NCI-H446 (cell line): Measurements from ENCODE around the gene SP3.

Experiments
- DNase-seq, 2 experiments: peaks; one replicate each; lab custom pipeline; 2025; lab: John Stamatoyannopoulos, UW

The SP3 gene

DNA sequence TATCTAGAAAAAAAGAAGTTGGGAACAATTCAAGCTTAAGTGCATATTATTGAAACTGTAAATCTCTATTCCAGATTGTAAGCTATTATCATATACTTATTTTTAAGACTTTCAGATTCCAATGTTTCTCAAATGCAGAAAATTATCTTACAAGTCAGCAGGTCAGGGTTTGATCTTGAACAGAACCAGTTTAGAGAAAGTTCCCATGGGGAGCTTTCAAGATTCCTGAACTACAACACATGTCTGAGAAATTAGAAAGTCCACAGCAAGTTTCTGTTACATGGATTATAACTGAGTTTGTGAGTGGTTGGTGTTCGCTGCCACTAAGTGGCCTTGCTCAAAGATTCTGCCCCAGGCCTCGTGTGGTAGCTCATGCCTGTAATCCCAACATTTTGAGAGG lies 31.6 kb upstream of the SP3 start:
- DNase-seq: no peak

DNA sequence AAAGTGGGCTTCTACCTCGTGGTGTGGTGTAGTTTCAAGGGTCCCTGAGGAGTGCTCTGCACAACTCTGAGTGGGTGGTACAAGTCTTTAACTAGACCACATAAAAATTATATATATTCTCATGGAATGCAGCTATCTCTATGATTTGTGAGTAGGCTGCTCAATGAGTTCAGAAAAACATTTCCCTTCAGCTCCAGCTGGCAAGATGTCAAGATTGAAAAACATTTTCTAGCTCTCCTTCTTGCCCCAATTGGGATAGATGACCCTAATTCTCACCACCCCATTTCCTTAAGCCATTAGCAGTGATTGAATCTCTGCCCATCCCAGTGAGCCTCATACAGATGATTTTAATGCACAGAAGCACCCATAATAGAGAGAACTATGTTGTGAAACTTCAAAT lies 28.3 kb upstream of the SP3 start:
- DNase-seq: no peak

DNA sequence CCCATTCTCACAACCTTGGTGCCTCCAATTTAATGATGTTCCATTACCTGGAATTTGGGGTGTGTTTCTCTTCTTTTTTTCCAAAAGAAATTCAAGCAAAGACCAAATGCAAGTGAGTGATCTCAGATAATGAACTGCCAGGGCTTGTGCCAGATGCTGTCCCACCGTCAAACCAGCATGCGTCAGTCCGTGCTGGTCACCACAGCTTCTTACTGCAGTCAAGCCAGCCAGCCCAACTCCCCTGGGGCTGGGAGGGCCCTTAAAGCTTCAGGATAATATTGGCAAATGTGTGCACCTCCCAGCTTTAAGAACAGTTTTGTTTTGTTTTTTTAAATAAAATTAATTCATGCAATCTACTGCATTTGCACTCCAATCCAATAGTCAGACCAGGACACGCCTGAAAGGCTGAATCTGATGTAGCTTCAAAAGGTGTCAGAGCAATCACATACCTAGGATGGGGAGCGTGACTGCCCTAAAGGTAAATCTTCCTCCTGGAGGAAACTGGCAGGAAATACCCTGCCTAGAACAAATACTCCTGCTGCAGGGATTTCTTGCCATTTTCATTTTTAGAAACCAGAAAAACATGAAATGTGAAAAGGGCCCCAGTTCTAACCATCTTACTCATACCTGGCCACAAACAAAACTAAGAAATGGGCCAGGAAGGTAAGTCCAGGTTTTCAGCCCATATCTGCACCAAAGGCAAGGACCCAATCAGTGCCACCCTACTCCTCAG lies 26.8 kb upstream of the SP3 start:
- DNase-seq: peak; percentile 71 to 85

DNA sequence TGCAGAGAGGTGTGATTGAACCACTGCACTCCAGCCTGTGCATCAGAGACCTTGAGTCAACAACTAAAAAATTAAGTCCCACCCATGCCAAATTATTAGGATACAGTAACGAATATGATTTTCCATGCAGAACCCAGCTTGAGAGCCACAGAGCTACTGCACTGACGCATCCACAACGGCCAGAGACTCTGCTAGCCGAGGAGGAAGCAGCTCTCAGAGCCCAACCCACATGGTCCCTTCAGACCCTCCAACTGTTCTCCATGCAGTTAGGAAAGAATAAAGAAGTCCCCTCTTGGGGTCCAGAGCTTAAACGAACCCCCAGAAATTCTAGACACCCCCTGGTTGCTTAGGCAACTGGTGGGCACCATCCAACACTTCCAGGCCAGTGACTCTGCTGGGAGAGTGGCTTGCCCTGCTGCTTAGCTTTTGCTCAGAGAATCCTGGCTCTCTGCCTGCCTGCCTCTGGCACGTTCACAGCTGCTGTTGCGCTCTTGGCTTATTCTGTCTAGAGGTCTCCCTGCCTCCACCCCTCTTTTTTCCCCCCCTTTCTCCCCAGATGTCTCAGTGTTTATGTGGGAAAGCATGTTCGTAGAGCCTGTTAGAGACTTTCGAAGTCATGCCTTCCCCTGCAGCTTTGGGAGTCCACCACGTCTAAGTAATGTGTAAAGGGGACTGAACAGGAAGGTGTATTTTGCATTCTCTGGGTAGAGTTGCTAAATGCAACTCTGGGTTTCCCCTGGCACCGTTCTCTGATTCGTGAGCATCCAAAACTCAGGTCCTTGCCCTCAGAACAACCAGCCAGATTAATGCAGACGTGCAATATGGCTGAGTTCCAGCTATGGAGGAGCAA lies 26.0 kb upstream of the SP3 start:
- DNase-seq: peak; percentile 84 to 91

DNA sequence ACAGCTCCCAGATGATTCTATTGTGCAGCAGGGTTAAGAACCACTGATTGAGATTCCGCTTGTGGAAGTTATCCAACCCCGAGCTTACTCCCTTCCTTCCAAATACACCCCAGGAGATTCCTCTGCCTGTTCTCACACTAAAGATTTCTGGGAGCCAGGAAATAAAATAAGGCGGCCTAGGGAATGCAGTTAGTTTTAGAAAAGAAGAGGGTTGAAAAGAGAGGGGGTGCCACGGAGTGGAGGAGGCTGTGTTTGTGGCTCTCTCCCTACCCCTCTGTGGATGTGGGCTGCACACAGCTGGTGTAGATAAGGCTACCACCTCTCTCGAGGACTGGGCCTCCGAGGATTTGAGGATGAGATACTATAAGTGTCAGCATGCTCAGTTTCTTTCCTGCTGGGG lies 25.1 kb upstream of the SP3 start:
- no peak for DNase-seq

DNA sequence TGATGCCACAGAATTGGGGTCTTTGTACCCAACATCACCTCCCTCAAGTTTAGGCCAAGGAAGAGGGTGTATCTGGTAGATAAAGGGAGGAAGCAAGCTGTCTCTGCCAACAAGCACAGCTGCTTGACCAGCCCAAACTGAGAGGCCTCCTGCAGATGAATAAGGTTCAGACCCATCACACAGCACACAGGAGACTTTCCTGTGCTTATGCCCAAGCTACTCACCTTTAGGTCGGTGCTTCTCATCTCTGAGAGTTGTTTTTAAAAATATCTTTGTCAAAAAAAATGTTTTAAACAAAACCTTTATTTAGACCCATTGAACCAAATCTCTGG lies 24.7 kb upstream of the SP3 start:
- no peak for DNase-seq

DNA sequence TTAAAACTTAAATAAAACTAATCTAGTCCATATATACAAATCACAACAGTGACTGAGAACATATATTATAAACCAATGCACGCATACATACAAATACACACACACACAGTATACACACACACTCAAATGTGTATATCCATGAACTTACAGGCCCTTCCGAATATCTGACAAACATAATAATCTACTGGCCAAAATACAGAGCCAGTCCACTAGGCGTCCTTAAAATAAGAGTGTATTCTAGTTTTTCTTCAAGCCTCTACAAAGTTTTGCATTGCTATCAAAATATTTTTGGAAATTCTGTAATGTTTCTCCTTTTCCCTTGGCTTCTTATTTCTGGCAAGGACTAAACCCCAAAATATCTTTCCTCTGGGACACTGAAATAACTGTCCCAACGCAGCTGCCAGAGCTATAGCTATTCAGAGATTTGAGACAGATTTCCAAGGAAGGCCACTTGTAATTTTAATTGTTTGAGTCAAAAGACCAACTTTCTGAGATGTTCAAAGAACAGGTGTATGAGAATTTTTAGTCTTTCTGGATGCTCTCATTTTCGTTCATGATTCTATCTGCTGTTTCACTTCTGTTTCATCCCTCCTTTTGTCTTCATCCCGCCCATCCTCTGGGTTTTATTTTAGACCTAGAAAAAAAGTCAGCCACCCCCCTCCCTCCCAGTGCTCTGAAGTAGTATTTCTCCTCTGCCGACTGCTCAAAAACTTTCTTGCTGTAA lies 24.1 kb upstream of the SP3 start:
- DNase-seq: no peak

DNA sequence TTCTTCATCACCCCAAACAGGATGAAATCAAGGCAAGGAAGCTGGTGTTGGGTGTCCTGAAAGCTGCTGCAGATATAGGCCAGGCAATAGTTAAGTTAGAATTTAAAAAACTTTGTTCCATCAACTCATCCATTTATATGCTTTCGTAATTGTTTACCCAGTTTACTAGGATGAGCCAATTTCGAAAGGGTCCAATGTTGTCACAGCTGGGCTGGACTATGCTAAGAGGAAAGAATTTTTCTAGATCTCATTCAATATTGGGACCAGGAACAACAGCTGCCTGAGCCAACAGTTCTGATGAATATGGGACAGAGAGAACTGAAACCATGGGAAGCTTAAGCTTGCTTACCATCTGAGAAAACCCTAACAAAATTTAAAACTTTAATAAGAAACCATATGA lies 21.6 kb upstream of the SP3 start:
- DNase-seq: no peak

DNA sequence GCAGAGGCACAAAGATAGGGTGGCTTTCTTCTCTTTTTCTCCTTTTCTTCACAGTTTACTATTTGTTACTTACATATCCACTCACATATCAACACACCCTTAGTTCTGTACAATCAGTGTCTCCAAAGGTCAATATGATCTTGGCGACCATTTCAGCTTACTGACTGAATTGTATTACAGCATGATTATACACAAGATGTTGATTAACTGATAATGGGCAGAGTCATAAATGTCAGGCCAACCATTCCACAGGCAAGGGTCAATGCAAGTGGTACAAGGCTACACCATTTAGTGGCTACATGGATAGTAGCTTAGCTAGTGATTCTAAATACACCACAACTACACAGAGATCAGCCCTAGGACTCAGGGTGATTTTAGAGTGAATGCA lies 20.4 kb upstream of the SP3 start:
- no peak for DNase-seq

DNA sequence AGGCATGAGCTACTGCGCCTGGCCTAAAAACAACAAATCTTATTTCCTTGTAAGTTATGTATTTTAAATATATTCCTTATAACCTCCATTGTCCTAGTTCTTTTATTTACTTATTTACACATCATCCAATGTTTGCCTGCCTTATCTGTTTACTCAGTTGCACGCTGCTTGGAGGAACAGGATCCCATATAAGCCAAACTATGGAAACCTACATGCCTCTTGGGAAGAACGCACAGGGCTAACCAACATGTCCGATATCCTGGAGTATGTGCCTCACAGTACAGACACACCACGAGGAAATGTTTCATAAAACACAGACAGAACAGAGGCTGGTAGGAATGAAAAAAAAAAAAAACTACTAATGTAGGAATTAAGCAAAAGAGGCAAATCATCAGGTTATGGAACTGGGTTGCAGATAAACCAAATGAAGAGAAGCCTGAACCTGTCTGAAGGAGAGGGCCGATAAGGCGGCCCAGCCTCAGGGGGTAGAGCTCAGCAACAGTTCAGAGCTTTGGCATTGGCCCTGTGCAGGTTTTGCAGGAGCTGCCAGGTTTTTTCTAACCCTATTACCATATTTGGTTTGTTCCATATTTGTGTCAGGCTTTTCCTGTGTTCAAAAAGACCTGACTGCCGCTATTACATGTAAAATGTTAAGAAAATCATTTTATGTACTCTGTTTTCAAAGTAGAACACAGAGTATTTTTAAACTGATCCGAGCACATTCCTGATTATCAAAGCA lies 19.9 kb upstream of the SP3 start:
- DNase-seq: peak; percentile 25 to 31

DNA sequence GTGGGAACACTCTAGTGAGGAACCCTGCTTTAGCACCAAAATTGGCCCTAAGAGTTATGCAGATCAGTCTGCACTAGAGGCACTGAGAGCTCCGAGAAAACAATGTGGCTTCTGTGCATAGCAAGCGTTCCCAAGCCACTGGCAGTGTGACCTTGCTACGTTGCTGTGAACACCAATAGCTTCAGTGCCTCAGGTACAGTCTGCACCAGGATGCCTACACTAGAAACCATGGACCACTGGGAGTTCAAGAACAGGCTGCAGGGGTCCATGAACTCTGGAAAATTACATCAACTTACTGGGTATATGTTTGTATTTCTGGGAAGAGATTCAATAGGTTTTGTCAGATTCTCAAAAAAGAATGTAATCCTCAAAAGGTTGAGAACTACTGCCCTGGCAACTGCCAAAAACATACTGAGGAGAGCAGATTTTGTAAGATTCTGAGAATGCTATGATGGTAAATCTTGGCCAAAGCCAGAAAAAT lies 18.3 kb upstream of the SP3 start:
- peak in 1 of 2 experiments; percentile 50 for DNase-seq

DNA sequence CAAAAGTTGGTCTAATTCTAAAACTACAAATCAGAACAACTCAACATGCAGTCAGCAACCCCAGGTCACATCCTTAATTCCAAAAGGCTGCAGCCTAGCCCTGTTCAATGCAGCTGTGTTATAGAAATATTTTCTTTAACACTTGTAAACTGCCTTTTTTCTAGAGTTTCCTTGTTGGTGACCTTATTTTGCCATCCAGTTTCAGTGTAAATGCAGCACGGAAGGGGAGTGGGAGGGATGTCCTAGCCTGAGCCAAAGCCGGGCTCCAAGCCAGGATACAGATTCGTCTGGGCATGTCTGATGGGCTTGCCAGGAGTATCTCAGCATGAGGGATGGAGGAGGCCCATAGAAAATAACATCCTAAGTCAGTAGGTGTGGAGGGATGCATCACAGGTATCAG lies 17.7 kb upstream of the SP3 start:
- DNase-seq: peak; percentile 83 to 88

DNA sequence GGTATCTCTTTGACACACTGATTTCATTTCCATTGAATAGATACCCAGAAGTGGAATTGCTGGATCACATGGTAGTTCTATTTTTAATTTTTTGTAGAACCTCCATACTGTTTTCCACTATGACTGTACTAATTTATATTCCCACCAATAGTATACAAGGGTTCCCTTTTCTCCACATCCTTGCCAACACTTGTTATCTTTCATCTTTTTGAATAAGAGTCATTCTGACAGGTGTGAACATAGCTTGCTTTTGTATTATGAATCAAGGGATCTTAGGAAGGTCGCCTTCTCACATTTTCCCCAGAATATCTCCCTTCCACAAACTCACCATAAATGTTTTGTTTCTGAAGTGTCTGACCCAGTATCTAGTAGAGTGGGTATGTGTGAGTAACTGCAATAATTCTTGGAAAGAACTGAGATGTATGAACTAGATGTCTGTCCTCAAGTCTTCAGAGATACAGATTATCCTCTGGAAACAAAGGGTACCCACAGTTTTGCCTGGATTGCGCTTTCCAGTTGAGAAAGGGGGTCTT lies 17.1 kb upstream of the SP3 start:
- DNase-seq: no peak

DNA sequence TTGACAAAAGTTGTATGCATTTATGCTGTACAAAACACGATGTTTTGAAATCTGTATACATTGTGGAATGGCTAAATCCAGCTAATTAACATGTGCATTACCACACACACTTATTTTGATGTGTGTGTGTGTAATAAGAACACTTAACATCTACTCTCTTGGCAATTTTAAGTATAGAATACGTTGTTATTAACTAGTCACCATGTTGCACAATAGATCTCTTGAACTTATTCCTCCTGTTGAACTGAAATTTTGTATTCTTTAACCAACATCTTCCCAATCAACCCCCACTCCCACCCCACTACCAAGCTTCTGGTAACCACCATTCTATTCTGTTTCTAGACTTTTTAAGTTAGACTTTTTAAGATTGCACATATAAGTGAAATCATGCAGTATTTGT lies 16.3 kb upstream of the SP3 start:
- no peak for DNase-seq

DNA sequence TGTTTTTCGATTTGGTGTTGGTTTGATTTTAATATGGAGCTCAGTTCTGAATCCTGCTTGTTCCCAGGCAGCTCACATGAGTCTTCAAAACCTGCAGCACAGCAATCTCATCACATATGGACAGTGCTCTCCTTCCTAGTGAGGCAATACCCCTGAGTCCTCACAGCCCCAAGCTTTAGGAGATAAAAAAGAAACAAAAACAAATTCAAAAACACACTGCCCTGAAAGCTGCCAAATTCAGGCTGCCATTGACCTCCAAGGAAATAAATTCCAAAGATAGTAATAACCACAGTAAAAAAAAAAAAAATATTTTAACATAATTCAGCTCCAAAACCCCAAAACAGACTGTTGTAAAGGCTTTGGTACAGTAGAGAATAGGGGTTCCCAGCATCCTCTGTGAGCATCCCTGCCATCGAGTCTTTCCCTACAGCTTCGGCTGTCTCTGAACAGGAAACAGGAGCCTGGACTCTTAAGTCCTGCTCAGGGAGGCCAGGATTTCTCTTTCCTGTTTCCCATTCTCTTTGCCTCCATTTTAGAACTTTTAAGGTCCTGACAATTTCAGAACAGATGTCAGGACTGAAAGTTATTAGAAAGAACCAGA lies 14.7 kb upstream of the SP3 start:
- DNase-seq: no peak

DNA sequence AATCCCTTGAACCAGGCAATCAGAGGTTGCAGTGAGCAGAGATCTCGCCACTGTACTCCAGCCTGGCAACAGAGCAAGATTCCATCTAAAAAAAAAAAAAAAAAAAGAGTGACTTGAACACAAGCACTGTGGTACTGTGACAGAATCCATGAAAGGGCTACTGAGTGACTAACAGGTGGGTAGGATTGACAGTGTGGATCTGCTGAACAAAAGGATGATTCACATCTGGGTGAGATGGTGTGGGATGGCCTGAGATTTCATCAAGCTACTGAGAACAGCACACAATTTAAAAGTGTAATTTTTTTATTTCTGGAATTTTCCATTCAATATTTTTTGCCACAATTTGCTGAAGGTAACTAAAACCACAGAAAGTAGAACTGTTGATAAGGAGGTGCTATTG lies 13.3 kb upstream of the SP3 start:
- DNase-seq: no peak

DNA sequence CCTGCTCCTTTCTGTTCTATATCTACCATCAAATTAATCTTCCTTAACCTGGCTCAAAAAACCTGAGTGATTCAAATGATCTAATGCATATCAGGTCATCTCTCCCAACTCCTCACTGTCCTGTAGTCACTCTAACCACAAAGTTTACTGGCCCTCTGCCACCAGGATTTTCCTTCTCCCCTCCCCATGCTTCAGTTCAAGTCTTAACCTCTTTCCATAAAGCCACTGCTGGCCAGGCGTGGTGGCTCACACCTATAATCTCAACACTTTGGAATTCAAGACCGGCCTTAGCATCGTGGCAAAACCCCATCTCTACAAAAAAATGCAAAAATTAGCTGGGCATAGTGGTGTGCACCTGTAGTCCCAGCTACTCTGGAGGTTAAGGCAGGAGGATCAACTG lies 7.5 kb upstream of the SP3 start:
- no peak for DNase-seq

DNA sequence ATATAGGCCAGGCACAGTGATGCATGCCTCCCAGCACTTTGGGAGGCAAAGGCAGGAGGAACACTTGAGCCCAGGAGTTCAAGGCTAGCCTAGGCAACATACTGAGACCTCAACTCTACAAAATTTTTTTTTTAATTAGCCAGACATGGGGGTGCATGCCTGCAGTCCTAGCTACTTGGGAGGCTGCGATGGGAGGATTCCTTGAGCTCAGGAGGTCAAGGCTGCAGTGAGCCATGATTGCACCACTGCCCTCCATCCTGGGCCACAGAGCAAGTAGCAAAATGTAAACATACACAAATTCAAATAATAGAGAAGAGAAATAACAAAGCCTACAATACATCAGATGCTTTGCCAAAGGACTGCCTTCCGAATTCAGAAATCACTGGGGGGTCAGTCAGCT lies 7.0 kb upstream of the SP3 start:
- DNase-seq: no peak

DNA sequence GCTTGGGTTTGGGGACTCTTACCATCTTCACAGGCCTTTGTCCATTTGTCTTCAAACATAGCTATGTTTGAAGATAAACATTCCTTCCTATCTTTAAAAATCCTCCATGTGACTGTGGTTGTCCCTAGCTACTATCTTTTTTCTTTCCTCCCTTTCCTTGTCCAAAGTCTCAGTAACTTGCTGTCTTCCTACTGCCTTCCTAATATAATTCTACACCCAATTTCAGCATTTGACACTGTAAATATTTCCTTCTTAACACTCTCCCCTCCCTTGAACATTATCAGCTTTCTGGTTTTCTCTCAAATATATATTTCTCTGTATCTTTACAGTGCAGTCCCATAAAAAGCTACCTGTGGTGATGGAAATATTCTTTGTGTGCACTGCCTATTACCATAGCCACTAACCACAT lies 5.3 kb upstream of the SP3 start:
- DNase-seq: no peak

DNA sequence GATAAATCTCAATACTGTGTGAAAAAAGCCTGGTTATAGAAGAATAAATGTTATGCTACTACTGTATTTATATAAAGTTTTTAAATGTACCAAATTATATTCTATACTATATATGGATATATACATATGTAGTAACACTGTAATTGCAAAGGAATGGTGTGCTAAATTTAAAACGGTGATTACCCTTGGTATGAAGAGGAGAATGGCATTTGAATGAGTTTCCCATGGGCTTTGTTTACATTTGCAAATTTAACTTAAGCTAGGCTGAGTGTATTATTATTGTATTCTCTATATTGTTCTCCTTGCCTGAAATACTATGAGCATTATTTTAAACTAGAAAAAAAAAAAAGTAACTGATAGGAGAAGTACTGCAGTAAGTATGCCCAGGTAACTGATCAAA lies 4.7 kb upstream of the SP3 start:
- DNase-seq: no peak

DNA sequence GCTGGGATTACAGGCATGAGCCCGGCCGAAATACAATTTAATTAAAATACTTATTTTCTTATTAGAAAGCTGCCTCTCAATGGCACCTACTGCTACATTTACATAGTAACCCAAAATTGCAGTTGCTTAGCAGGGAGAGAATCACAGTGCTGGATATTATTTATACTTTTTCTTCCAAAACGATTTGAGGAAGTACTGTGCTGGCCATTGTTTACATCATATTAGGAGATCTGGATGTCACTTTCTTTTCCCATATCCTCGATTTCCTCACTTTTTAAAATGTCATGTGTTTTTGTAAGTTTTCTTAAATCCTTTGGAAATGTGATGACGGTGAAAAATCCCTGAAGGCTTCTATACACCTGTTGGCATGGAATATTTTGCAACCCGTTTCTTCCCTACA lies 3.4 kb upstream of the SP3 start:
- DNase-seq: no peak
